ENCODE measurements around the gene PHLDB1. TPM values are rescaled to one million over a fixed set of nuclear protein-coding genes. Genes with fewer than 3 reads are reported as not detected.

The PHLDB1 gene
- total RNA-seq, 6 donors from 2014 or later: 45.5 to 188 (median 100) TPM

- Histone ChIP-seq H3K27me3 (no peaks in the 10 kb centered on the region), H3K27ac (no peak overlapping the region), H3K9me3 (no peaks in the 10 kb centered on the region), H3K36me3 (peaks cover 0 to 29% (median 18%) of the 10 kb centered on the region in 4 donors), H3K4me1 (peaks cover 5 to 15% (median 11%) of the 10 kb centered on the region in 4 donors), H3K4me3 (no peak overlapping the region)
- ATAC-seq (ENCODE audit: low FRiP score in 2 of 2) (no peak), DNase-seq (peak in 1 of 2 donors; percentile 20)
- 69 to 70% methylated on average over 10 to 14 of the region's 14 CpGs for WGBS, 2 donors
- no peak for TF ChIP-seq POLR2AphosphoS5 (IDR thresholded peaks at IDR 0.05)
- TF ChIP-seq, protein P1, sequence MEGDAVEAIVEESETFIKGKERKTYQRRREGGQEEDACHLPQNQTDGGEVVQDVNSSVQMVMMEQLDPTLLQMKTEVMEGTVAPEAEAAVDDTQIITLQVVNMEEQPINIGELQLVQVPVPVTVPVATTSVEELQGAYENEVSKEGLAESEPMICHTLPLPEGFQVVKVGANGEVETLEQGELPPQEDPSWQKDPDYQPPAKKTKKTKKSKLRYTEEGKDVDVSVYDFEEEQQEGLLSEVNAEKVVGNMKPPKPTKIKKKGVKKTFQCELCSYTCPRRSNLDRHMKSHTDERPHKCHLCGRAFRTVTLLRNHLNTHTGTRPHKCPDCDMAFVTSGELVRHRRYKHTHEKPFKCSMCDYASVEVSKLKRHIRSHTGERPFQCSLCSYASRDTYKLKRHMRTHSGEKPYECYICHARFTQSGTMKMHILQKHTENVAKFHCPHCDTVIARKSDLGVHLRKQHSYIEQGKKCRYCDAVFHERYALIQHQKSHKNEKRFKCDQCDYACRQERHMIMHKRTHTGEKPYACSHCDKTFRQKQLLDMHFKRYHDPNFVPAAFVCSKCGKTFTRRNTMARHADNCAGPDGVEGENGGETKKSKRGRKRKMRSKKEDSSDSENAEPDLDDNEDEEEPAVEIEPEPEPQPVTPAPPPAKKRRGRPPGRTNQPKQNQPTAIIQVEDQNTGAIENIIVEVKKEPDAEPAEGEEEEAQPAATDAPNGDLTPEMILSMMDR (IDR thresholded peaks at IDR 0.05): no peak
- no peak for TF ChIP-seq POLR2A (IDR thresholded peaks at IDR 0.05)
- TF ChIP-seq EP300 (IDR thresholded peaks at IDR 0.05): no peak
Measured at GRCh38 chr11:118659953-118660680, 52.7 kb downstream of the PHLDB1 start.

GRCh38 chr11:118660681-118661424 is 53.4 kb downstream of the PHLDB1 start:
- DNase-seq (peak; percentile 20 to 43), ATAC-seq (ENCODE audit: low FRiP score in 2 of 2) (no peak)
- no peak overlapping the region for H3K4me3 ChIP-seq
- H3K9me3 ChIP-seq: no peaks in the 10 kb centered on the region
- TF ChIP-seq EP300 (IDR thresholded peaks at IDR 0.05): no peak
- no peak for TF ChIP-seq POLR2AphosphoS5 (IDR thresholded peaks at IDR 0.05)
- no peak overlapping the region for H3K27ac ChIP-seq
- WGBS, 2 donors: 55 to 78% methylated on average over 2 to 7 of the region's 7 CpGs
- no peaks in the 10 kb centered on the region for H3K27me3 ChIP-seq
- H3K36me3 ChIP-seq: peaks cover 0 to 21% (median 12%) of the 10 kb centered on the region in 4 donors
- peaks cover 5 to 15% (median 11%) of the 10 kb centered on the region in 4 donors for H3K4me1 ChIP-seq

- WGBS, 2 donors: 85 to 94% methylated on average over 5 to 17 of the region's 19 CpGs
- DNase-seq (peak; percentile 17 to 24), ATAC-seq (ENCODE audit: low FRiP score in 2 of 2) (no peak)
- no peaks in the 10 kb centered on the region for H3K27me3 ChIP-seq
- no peak for TF ChIP-seq POLR2A (IDR thresholded peaks at IDR 0.05)
- TF ChIP-seq, protein P1 (IDR thresholded peaks at IDR 0.05): no peak
- TF ChIP-seq POLR2AphosphoS5 (IDR thresholded peaks at IDR 0.05): no peak
- no peak for TF ChIP-seq EP300 (IDR thresholded peaks at IDR 0.05)
- no peak overlapping the region for H3K27ac ChIP-seq
- H3K9me3 ChIP-seq: no peaks in the 10 kb centered on the region
- no peak overlapping the region for H3K4me3 ChIP-seq
- peaks cover 5 to 15% (median 11%) of the 10 kb centered on the region in 4 donors for H3K4me1 ChIP-seq
- H3K36me3 ChIP-seq: peaks cover 0 to 13% (median 5%) of the 10 kb centered on the region in 4 donors
Measured at GRCh38 chr11:118661425-118662301, 54.2 kb downstream of the PHLDB1 start.

- DNase-seq (peak in 1 of 2 donors; percentile 15), ATAC-seq (ENCODE audit: low FRiP score in 2 of 2) (no peak)
- 70% methylated on average over 8 of the region's 8 CpGs; no CpG with 5 or more reads in 1 of the 2 donors for WGBS, 2 donors
- Histone ChIP-seq H3K9me3 (no peaks in the 10 kb centered on the region), H3K4me3 (no peak overlapping the region), H3K36me3 (peaks cover 0 to 3% (median 1%) of the 10 kb centered on the region in 4 donors), H3K4me1 (peaks cover 5 to 15% (median 11%) of the 10 kb centered on the region in 4 donors), H3K27me3 (no peaks in the 10 kb centered on the region), H3K27ac (no peak overlapping the region)
- no peak for TF ChIP-seq POLR2AphosphoS5 (IDR thresholded peaks at IDR 0.05)
- TF ChIP-seq, protein P1 (IDR thresholded peaks at IDR 0.05): no peak
- TF ChIP-seq EP300 (IDR thresholded peaks at IDR 0.05): no peak
- no peak for TF ChIP-seq POLR2A (IDR thresholded peaks at IDR 0.05)
Measured at GRCh38 chr11:118662401-118663271, 55.2 kb downstream of the PHLDB1 start.

All from upper lobe of left lung (tissue), 6 donors.